Activated CD4-positive, alpha-beta T cell treated with anti-CD3 and anti-CD28 coated beads for 1 hour (primary cell): ENCODE measurements around the gene PTPRN2.
"Not testable (repeated sequence)": the region's sequence is repeated elsewhere in the genome, so short reads cannot be mapped to it uniquely, and the experiment has no call there.

Source experiments
- DNase-seq: peaks from one replicate; pipeline ENCODE4 v3.0.0-alpha.2; 2020

The PTPRN2 gene

DNA sequence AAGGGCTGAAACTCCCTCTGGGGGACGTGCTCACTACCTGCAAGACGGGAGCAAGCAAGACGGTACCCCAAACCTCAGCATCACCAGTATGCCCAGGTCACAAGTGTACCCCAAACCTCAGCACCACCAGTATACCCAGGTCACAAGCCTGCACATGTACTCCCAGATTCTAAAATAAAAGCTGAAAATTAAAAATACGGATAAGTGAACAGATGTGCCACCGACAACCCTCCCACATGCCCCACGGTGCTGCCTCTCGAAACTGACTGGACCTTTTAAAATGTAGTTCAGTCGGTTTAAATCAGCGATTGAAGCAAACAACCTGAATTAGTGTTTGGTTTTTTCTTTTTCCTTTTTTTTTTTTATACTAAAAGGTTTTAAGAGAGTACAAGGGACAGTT, 684.3 kb downstream of the PTPRN2 start:
- no peak for DNase-seq

DNA sequence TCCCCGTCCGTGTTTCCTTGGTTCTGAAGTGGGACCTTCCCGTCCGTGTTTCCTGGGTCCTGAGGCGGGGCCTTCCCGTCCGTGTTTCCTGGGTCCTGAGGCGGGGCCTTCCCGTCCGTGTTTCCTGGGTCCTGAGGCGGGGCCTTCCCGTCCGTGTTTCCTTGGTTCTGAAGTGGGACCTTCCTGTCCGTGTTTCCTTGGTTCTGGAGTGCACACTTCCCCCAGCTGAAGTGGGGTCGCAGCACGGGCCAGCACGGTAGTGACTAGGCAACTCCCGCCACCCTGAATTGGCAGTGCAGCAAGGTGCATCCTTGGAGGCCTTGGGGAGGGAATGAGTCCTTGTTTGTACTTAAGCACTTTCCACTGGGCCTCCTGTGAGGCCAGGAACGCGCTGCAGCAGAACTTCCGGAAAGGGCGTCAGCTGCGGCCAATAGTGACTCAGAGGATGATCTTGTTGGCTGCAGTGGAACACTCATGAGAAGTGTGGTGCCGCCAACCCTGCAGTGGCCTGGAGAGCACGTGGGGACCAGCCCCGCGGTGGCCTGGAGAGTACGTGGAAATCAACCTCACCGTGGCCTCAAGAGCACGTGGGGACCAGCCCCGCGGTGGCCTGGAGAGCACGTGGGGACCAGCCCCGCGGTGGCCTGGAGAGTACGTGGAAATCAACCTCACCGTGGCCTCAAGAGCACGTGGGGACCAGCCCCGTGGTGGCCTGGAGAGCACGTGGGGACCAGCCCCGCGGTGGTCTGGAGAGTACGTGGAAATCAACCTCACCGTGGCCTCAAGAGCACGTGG, 685.6 kb downstream of the PTPRN2 start:
- DNase-seq: not testable (repeated sequence)

DNA sequence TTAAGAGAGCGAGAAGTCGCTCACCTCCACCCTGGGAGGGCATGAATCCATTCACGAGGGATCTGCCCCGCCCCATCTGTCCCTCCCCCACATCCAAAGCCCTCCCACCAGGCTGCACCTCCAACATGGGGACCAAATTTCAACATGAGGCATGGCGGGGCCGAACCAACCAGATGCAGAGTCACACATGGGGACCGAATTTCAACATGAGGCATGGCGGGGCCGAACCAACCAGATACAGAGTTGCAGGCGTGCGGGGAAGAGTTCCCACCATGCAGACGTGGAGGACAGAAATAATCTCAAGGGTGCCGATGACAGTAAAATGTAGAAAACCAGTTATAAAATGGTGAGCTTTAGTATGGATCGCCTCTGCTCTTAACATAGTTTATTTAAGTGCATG, 686.5 kb downstream of the PTPRN2 start:
- DNase-seq: no peak

DNA sequence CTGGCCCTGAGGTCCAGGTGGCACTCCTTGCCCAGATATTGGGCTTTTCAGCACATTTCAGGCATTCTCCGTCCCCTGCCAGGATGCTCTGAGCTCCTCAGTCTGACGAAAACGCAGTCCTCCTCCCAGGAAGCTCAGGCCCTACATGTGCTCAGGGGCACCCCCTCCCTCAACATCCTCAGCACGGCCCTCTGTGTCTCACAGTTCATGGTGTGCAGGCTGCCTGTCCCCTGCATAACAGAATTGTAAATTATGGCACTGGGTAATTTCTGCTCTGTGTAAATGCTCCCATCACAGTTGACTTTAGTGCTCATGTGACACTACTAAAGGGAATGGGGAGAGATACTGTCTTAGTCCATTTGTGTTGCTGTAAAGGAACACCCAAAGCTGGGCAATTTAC, 687.1 kb downstream of the PTPRN2 start:
- no peak for DNase-seq

DNA sequence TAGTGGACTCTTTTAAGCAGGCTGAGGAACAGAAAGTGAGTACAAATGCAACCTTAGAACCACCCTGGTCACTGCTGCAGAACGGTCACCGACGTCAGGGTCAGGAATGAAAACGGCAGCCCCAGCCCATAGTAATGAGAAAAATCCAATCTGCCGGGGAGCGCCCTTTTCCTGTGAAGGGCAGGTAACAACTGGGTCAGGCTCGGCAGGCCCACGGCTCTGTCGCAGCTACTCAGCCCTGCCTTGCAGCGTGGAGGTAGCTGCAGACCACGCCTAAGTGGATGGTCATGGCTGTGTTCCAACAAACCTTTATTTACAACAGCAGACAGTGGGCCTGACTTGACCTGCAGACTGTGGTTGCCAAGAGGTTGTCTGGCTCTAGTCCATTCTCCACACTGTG, 687.6 kb downstream of the PTPRN2 start:
- DNase-seq: no peak

DNA sequence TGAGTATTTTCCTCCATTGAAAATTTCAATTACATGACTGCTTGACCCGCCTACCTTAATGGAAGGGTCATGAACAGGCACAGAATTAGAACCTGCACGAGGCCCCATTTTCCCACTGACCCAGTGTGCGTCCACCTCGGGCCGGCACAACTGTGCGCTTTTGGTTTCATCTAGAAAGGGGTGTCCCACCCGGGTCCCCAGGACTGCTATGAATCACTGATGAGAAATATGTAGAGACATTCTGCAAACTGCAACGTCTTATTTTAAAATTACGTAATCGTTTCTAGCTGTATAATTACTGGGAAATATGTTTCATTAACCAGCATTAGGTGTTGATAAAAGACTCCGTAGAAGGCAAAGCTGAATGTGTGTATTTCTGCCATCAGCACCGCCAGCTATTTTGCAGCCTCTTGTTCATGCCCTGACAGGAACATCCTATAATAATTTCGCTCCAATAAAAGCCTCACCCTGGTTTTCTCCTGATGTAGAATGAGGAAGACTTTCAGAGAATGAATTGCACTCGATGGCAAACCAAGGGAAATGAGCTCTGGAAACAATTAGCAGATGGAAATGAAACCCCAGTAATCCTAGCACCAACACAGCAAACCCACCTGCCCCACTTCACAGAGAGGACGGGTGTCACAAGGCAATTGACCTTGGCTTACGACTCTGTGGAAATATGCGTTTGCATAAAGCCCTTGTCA, 688.7 kb downstream of the PTPRN2 start:
- no peak for DNase-seq

DNA sequence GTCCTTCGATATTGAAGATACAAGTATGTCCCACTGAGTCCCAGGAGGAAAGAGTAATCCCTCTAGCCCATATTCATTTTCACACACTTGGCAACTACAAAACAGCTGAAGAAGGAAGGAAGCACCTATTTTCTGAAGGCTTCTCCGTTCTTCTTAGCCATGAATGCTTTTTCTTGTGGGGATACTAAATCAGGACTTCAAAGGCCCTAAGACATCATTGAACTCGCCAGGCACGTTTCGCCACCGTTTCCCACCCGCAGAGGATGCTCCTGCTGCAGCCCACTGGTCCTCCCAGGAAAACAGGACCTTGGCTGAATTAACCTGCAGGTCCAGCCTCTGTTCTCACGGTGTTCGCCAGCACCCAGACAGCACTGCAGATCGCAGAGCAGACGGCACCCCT, 689.4 kb downstream of the PTPRN2 start:
- no peak for DNase-seq

DNA sequence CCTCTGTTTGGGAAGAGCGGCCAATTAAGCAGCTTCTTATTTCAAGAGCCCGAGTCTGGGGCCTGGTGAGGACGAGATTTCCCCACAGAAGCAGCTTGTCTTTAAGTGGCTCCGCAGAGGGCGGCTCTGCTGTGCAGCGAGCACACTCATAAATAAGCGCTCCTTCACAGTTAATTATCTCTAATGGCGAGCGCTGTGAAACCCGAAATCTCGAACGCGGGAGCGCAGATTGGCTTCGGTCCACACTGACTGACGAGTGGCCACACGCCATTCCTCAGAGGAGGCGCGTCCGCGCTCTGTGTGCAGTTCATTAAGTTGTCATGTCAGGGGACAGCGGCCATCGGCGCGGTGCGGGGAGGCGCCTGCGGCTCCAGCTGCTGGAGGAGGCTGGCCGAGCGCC, 689.9 kb downstream of the PTPRN2 start:
- no peak for DNase-seq

DNA sequence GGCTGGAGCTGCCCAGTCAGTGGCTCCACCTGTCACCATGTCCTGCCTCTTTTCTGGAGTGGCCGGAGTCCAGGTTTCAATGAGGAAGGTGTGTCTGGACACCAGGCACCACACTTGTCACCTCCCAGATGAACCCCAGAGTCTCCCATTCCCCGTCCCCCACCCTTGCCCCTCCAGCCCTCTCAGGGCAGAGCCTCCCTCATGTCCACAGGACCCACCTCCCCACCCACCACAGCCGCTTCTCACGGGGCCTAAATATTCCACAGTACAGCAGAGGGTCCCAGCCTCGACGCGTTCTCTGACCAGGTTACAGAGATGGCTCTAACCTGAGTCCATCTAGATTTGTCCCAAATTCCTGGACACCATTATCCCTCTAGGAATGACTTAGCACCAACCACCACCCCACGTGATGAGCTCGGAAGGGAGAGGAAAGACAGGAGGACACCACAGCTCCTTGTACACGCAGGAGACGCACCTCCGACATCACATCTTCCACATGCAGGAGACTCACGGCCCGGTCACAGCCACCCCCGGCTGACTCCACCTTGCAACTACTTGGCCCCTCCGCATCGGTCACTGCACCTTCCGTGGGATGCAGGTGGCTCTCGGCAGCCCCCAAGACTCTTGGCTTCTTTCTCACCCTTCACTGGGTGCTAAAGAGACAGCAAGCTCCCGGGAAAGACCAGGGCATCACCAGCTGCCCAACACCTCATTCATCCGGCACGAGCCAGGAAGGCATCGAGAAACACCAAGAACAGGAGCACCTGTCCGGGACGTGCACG, 690.7 kb downstream of the PTPRN2 start:
- no peak for DNase-seq

DNA sequence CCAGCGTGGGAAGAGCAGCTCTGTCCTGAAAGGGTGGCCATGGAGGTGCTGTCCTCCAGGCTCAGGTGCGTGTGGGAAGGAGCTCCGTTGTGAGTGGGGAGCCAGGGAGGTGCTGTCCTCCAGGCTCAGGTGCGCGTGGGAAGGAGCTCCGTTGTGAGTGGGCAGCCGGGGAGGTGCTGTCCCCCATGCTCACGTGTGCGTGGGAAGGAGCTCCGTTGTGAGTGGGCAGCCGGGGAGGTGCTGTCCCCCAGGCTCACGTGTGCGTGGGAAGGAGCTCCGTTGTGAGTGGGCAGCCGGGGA, 691.3 kb downstream of the PTPRN2 start:
- DNase-seq: not testable (repeated sequence)

DNA sequence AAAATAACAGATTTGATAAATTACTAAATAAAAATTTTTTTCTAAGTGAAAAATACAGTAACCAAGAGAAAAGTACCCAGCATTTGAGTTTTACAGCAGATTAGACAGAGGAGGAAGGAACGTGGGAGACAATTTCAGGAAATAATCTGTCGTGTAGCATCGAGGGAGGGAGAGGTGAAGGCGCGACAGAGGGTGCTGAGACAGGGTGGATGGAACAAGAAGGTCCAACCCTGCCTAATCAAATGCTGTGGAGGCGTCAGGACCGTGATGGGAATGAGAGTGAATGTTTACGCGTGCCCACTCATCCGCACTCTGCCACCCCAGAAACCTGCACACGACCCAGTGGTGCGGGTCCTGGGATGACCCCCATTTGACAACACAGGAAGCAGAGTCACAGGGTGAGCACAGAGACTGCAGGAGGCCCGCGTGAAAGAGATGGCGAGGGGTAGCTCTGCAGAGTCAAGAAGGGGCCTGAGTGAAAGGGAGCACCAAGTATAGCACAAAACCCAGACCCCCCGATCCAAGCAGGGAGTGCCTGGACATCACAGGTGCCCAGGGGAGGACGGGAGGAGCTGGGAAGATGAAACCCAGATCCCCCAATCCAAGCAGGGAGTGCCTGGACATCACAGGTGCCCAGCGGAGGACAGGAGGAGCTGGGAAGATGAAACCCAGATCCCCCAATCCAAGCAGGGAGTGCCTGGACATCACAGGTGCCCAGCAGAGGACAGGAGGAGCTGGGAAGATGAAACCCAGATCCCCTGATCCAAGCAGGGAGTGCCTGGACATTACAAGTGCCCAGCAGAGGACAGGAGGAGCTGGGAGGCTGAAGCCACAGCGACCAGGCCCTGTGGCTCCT, 691.9 kb downstream of the PTPRN2 start:
- DNase-seq: no peak

DNA sequence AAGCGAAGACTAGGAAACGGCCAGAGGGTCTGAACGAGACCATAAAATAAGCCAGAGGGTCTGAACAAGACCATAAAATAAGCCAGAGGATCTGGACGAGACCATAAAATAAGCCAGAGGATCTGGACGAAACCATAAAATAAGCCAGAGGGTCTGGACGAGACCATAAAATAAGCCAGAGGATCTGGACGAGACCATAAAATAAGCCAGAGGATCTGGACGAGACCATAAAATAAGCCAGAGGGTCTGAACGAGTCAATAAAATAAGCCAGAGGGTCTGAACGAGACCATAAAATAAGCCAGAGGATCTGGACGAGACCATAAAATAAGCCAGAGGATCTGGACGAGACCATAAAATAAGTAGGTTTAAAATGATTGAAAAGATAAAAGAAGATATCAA, 692.5 kb downstream of the PTPRN2 start:
- not testable (repeated sequence) for DNase-seq

DNA sequence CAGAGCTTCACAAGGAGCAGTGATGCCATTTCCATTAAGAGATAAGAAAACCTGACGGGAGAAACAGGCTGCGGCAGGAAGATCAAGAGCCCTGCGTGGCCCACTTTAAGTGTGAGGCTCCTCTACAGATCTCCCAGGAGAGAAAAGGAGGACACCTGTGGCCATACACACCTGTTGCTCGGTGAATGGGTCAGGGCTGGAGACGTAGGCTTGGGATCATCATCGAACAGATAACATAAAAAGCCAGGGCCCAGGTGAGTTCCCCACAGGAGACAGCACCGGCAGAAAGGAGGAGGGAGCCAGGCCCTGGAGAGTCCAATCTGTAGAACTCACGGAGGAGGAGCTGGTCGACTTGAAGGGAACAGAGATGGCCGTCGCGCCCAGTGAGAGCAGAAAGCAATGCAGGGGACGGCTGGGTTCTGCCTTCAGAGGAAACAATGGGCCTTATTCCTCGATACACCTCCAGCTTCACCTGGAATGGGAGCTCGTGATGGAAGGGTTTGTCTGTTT, 694.0 kb downstream of the PTPRN2 start:
- no peak for DNase-seq

DNA sequence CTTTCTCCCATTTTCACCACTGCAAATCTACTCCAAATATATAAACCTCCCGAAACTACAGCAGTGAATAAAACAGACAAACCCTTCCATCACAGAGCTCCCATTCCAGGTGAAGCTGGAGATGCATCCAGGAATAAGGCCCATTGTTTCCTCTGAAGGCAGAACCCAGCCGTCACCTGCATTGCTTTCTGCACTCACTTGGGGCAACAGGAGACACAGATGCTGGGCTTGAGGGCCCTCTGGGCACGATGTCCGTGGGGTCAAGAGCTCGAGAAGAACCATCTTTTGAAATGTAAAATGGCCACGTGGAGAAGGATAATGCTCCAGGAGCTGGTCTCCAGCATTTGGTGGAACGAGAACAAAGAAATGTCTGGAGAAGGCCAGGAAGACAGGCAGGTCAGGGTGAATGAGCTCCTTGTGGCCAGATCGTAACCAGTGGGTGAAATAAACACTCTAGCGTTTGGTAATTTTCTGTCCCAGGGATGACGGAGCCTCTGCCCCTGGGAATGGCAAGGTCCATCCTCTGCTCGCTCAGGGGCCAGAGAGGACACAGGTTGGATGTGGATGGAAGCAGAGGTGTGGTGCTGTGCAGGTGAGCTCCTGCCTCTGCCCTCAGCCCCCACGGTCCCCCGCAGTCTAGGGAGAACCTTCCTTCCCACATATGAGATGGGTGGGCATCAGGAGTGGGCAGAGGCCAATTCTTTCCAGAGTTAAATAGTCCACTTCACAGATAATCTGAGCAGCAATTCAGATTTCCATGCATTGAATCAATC, 694.7 kb downstream of the PTPRN2 start:
- DNase-seq: no peak

DNA sequence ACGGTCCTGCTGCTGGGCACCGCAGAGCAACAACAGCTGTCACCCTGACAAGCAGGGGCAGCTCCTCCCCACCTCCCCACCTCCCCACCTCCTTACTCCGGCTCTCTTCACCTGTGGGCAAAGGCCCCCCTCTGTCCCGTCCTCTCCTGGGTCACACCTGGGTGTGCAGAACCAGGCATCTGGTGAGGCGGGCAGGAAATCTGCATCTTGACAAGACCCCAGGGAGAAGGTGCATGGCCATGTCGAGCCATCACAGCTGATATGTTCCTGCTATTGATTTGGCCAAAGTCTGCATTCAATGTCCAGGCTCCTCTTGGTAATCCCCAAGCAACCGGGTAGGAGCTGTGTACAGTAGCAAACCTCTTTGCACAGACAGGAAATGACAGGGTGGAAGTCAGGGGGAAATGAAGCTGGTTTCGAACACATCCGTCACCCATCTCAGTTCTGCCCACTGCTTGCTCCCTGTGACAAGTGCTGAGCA, 696.7 kb downstream of the PTPRN2 start:
- DNase-seq: no peak

DNA sequence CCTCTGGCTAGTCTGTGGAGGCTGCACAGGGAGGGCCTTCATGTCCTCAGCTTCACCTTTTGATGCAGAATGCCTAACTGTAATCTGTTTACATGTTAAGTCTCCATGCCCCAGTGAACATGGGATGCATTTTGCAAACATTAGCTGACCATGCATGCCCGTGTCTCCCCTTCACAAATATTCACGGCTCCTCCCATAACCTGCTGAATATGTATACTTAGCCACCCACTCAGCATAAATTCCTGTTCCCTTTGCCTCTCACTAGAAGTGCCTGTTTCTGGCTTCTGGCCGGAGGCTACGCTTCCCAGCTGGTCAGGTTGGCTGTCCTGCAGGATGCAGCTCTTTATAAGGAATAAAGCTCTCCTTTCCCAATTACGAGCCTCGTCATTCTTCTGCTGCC, 698.1 kb downstream of the PTPRN2 start:
- DNase-seq: no peak

DNA sequence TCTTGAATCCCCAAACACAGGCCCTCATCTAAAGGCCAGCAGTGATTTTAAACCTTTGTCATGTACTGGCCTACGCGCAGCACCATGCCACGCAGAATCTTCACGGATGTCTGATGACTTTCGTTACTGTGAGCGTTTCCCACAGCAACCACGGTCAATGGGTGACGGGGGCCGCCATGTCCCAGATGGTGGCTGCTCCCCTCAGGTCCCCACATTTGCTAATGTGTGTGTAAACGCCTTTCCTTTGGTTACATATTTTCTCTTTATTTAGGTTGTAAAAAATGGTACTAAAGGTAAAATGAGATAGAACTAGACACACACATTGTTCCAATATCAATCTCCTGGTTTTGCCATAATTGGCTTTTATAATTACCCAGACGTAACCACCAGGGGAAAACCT, 699.0 kb downstream of the PTPRN2 start:
- no peak for DNase-seq

DNA sequence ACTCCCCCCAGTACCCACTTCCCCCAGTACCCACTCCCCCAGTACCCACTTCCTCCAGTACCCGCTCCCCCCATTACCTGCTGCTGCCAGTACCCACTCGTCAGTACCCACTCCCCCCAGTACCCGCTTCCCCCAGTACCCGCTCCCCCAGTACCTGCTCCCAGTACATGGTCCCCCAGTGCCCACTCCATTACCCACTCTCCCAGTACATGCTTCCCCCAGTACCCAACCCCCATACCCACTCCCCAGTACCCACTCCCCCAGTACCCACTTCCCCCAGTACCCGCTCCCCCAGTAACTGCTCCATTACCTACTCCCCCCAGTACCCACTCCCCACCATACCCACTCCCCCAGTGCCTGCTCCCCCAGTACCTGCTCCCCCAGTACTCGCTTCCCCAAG, 700.2 kb downstream of the PTPRN2 start:
- DNase-seq: no peak

DNA sequence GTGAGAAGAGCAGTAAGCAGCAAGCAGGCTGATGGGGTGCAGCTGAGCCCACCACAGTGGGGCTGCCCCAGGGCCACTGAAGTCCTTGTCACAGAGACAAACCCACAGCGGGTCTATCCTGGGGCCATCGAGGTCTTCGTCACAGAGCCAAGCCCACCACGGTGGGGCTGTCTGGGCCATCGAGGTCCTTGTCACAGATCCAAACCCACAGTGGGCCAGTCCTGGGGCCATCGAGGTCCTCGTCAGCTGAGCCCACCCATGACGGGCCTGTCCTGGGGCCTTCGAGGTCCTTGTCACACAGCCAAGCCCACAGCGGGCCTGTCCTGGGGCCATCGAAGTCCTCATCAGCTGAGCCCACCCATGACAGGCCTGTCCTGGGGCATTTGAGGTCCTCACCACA, 700.9 kb downstream of the PTPRN2 start:
- no peak for DNase-seq

DNA sequence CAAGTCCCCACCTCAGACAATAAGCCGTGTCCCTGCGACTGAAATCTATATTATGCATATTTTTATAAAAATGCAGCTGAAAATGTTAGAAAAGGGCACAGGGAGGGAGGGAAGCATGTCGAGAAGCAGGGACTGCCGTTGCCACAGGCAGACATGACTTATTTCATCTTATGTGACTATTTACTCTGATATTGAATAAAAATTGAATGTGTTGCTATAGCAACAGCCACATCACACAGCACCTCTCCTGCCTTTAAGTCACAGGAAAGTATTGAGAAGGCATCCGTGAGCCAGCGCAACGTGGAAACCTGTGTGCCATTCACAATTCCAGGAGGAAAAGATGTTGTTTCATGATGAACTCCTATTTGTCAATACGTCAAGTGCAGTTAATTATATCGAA, 701.4 kb downstream of the PTPRN2 start:
- DNase-seq: no peak

DNA sequence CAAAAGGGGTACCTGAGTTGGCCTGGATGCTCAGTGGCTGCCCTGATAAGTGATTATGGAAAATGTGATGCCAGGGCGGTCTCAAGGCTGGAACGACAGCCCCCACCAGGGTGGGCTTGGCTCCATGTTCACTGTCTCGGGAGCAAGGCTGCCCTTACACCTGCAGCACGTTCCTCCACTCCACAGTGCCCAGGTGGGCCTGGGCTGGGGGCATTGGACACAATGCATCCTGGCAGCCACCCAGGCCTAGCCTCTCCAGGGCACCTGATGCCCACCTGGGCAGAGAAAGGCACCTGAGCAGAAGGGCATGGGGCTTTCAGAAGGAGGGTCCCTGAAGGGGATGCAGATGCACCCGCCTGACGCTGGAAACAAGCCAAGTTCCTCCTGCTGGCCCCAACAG, 702.5 kb downstream of the PTPRN2 start:
- no peak for DNase-seq
